Vagina (tissue), 2 donors: Measurements from ENCODE around the gene LRRC19. TPM values are rescaled to one million over a fixed set of nuclear protein-coding genes. Genes with fewer than 3 reads are reported as not detected.

Experiments
- DNase-seq, 2 donors: peaks; one replicate each; pipeline ENCODE4 v3.0.0-alpha.2; 2017; ENCODE audit errors: extremely low spot score in 2 of 2
- H3K27ac ChIP-seq: fragments of 200-600 bp; sonication (generic); one replicate; pipeline ENCODE4 v1.5.1; 2019
- H3K27me3 ChIP-seq: fragments of 200-600 bp; sonication (generic); one replicate; pipeline ENCODE4 v1.5.1; 2019
- H3K36me3 ChIP-seq, 2 donors: fragments of 200-600 bp; sonication (generic); one replicate each; pipeline ENCODE4 v1.5.1; 2017 to 2019
- H3K4me1 ChIP-seq: fragments of 200-600 bp; sonication (generic); one replicate; pipeline ENCODE4 v1.5.1; 2019
- H3K4me3 ChIP-seq, 2 donors: fragments of 200-600 bp; sonication (generic); 1 replicate in 1 of 2; 2 replicates in 1 of 2; pipeline ENCODE4 v1.5.1; 2016 to 2019
- H3K9me3 ChIP-seq: fragments of 200-600 bp; sonication (generic); one replicate; pipeline ENCODE4 v1.5.1; 2019
- POLR2A ChIP-seq, 2 donors: fragments of 450-650 bp; IDR thresholded peaks; one replicate each; pipeline ENCODE4 v1.6.1; 2017; ENCODE audit warnings: antibody characterized with exemption in 2 of 2, mild to moderate bottlenecking in 2 of 2, moderate library complexity in 2 of 2
- POLR2AphosphoS5 ChIP-seq, 2 donors: sonication (generic); formaldehyde crosslinking; IDR thresholded peaks; one replicate each; pipeline ENCODE4 v1.9.0; 2017; ENCODE audit warnings: antibody characterized with exemption in 2 of 2, mild to moderate bottlenecking in 2 of 2, low read depth in 1 of 2; ENCODE audit not compliant: insufficient read depth in 1 of 2
- intact Hi-C: fragments of 100-400 bp; cut with DNase I; formaldehyde crosslinking; loops from one replicate; pipeline ENCODE4 v1.15.1; 2023
- total RNA-seq: library from RNA; depleted of rRNA; stranded (reverse); fragments of >200 nt; gene quantifications from one replicate; pipeline ENCODE4 v1.2.3, GENCODE V29; 2016
- TF ChIP-seq, protein P1 (sequence below), 3 experiments: fragments of 450-650 bp in 2 of 3; fragments of 200-600 bp in 1 of 3; sonication (generic) in 1 of 3; IDR thresholded peaks; one replicate each; pipeline ENCODE4 v1.5.1; 2017 to 2019; ENCODE audit warnings: antibody characterized with exemption in 3 of 3, mild to moderate bottlenecking in 2 of 3, moderate library complexity in 2 of 3

LRRC19 gene
- total RNA-seq, 1 donor from 2014 or later = not detected

DNA sequence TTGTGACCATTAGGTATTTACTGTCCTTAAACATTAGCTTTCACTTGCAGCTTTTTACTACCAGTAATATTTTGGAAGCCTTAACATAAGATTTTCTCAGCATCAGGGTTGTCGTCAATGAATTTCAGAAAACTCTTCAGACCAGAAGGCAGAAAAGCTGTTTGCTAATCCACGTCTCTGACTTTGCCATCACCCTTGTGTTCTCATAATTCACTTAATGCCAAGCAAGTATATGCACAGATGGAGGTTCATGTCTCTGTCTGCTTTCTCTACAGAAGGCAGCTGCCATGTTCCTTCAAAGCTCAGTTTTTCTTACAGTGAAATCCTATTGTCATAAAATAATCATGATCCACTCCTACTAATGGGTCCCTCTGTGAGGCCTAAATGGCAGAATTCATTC is 37.7 kb upstream of the LRRC19 start:
- no peak for DNase-seq
- intact Hi-C loops = no loop called here
- Histone ChIP-seq H3K27me3 (no peaks in the 10 kb centered on the region), H3K36me3 (no peaks in the 10 kb centered on the region), H3K4me1 (no peaks in the 10 kb centered on the region), H3K4me3 (no peak overlapping the region), H3K27ac (no peak overlapping the region), H3K9me3 (no peaks in the 10 kb centered on the region)
- TF ChIP-seq, protein P1, sequence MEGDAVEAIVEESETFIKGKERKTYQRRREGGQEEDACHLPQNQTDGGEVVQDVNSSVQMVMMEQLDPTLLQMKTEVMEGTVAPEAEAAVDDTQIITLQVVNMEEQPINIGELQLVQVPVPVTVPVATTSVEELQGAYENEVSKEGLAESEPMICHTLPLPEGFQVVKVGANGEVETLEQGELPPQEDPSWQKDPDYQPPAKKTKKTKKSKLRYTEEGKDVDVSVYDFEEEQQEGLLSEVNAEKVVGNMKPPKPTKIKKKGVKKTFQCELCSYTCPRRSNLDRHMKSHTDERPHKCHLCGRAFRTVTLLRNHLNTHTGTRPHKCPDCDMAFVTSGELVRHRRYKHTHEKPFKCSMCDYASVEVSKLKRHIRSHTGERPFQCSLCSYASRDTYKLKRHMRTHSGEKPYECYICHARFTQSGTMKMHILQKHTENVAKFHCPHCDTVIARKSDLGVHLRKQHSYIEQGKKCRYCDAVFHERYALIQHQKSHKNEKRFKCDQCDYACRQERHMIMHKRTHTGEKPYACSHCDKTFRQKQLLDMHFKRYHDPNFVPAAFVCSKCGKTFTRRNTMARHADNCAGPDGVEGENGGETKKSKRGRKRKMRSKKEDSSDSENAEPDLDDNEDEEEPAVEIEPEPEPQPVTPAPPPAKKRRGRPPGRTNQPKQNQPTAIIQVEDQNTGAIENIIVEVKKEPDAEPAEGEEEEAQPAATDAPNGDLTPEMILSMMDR (IDR thresholded peaks at IDR 0.05) = no peak
- TF ChIP-seq POLR2AphosphoS5 (IDR thresholded peaks at IDR 0.05; ENCODE audit: insufficient read depth in 1 of 2, low read depth in 1 of 2) (no peak), POLR2A (IDR thresholded peaks at IDR 0.05) (no peak)

DNA sequence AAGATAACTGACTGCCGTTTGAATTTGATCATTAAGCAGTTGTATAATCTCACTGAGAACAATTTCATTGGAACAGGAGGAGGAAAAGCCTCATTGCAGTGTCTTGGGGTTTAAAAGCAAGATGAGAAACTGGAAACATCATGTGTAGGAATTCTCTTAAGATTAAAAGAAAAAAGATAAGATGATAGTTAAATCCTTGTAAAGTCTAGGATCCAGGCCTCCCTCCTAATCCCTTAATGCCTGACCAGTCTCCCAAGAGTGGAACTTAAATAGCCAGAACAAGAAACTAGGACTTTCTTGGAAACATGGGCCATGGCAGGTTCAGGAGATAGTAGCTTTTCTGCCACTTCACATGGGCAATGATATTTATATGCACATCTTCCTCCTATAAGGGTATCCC is 37.0 kb upstream of the LRRC19 start:
- intact Hi-C loops = no loop called here
- Histone ChIP-seq H3K27ac (no peak overlapping the region), H3K36me3 (no peaks in the 10 kb centered on the region), H3K9me3 (no peaks in the 10 kb centered on the region), H3K4me3 (no peak overlapping the region), H3K27me3 (no peaks in the 10 kb centered on the region), H3K4me1 (no peaks in the 10 kb centered on the region)
- DNase-seq = no peak
- no peak for TF ChIP-seq POLR2A (IDR thresholded peaks at IDR 0.05)

DNA sequence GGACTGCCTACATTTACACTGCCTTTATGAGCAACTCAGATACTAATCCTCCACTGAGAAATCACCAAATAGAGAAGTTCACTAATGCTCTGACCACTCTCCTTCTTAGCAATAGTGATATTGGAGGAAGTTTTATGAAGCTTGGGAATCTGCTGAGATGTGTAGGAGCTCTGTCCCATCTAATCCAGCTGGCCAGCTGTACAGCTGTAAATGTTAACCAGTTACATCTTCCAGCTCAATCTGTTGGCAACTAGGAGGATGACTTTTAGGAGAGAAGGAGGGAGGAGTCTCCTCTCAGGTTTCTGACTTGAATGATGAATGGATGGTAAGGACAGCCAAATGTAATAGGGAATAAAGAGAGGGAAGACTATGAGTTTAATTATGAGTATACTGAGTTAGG is 36.3 kb upstream of the LRRC19 start:
- intact Hi-C loops = no loop called here
- Histone ChIP-seq H3K27me3 (no peaks in the 10 kb centered on the region), H3K36me3 (no peaks in the 10 kb centered on the region), H3K4me1 (no peaks in the 10 kb centered on the region), H3K9me3 (no peaks in the 10 kb centered on the region), H3K27ac (no peak overlapping the region), H3K4me3 (no peak overlapping the region)
- TF ChIP-seq POLR2AphosphoS5 (IDR thresholded peaks at IDR 0.05; ENCODE audit: insufficient read depth in 1 of 2, low read depth in 1 of 2) (no peak), POLR2A (IDR thresholded peaks at IDR 0.05) (no peak)
- TF ChIP-seq, protein P1 (IDR thresholded peaks at IDR 0.05) = no peak
- DNase-seq = no peak

DNA sequence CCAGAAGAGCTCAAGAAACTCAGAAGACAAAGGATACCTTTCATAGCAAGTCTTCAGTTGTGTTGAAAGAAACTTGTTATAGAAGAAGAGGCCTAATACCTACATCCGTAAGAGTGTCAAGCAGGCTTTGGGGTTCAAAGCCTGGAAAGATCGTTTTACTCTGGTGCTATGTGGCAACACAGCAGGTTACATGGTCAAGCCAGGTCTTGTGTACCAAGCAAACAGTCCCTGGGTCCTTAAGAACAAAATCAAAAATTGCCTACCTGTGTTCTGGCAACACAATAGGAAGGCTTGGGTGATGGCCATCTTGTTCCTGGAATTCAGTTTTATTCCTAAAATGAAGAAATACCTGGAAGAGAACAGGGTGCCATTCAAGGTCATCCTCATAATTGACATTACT is 32.0 kb upstream of the LRRC19 start:
- no peaks in the 10 kb centered on the region for H3K36me3 ChIP-seq
- intact Hi-C loops = no loop called here
- no peak overlapping the region for H3K4me3 ChIP-seq
- no peaks in the 10 kb centered on the region for H3K4me1 ChIP-seq
- H3K27ac ChIP-seq = no peak overlapping the region
- no peak for DNase-seq
- H3K9me3 ChIP-seq = no peaks in the 10 kb centered on the region
- no peak for TF ChIP-seq POLR2AphosphoS5 (IDR thresholded peaks at IDR 0.05; ENCODE audit: insufficient read depth in 1 of 2, low read depth in 1 of 2)
- TF ChIP-seq, protein P1 (IDR thresholded peaks at IDR 0.05) = no peak
- TF ChIP-seq POLR2A (IDR thresholded peaks at IDR 0.05) = no peak
- H3K27me3 ChIP-seq = no peaks in the 10 kb centered on the region

DNA sequence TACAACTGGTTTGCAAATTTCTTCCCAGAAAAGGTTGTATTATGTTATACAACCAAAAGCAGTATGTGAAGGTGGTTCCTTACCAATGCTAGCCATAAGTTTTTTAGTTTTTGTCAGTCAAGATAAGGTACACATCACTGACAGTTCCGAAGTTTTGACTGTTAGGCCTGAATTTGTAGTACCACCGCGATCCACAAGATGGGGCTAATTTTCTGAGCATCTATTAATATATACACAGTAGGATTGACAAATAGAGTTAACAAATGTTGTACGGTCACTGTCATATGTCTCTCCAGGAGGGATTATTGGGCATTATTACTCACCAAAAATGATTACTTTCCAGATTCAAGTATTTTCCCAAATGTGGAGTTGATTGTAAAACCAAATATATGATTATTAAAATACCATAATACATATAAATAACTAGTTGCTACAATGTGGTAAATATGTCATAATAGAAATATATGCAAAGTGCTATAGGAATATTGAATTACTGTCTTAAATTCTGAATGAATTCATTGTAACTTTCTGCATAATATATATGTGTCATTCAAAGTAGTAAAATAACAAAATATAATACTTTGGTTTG is 28.4 kb upstream of the LRRC19 start:
- no peak overlapping the region for H3K4me3 ChIP-seq
- no peak overlapping the region for H3K27ac ChIP-seq
- no peak for DNase-seq
- H3K36me3 ChIP-seq = no peaks in the 10 kb centered on the region
- intact Hi-C loops = no loop called here
- H3K4me1 ChIP-seq = no peaks in the 10 kb centered on the region
- no peak for TF ChIP-seq POLR2AphosphoS5 (IDR thresholded peaks at IDR 0.05; ENCODE audit: insufficient read depth in 1 of 2, low read depth in 1 of 2)
- no peak for TF ChIP-seq POLR2A (IDR thresholded peaks at IDR 0.05)
- TF ChIP-seq, protein P1 (IDR thresholded peaks at IDR 0.05) = peak; percentile 54 to 70 (median 54)
- H3K9me3 ChIP-seq = no peaks in the 10 kb centered on the region
- H3K27me3 ChIP-seq = no peaks in the 10 kb centered on the region
